ENCODE data around the gene SFN. TPM values are rescaled to one million over a fixed set of nuclear protein-coding genes. Genes with fewer than 3 reads are reported as not detected.
"Not testable (repeated sequence)": the region's sequence is repeated elsewhere in the genome, so short reads cannot be mapped to it uniquely, and the experiment has no call there.

SFN gene
- total RNA-seq, 1 experiment from 2014 or later = 262 TPM

DNA sequence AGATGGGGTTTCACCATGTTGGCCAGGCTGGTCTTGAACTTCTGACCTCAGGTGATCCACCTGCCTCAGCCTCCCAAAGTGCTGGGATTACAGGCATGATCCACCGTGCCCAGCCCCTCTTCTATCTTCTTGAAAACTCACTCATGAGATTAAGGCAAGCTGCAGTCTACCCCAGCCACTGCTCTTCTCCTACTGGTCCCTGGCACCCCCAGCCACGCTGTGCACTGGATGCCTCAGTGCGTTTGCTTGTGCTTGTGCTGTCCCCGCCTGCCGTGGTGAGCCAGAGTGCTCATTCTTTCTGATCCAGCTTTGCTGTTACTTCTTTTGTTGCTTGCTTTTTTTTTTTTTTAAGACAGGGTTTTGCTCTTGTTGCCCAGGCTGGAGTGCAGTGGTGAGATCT is 25.3 kb upstream of the SFN start:
- DNase-seq (ENCODE audit: low read depth); in situ Hi-C loops (cut with HindIII; ENCODE audit: low pct_unique_long_range_greater_than_20kb, low sequenced_read_pairs): not testable (repeated sequence)

GRCh38 chr1:26838474-26839338 is 24.2 kb upstream of the SFN start:
- no peak for DNase-seq (ENCODE audit: low read depth)
- in situ Hi-C loops (cut with HindIII; ENCODE audit: low pct_unique_long_range_greater_than_20kb, low sequenced_read_pairs) = no loop called here

- no peak for DNase-seq (ENCODE audit: low read depth)
- in situ Hi-C loops (cut with HindIII; ENCODE audit: low pct_unique_long_range_greater_than_20kb, low sequenced_read_pairs) = no loop called here
Observed at GRCh38 chr1:26839339-26839722, 23.6 kb upstream of the SFN start.

- in situ Hi-C loops (cut with HindIII; ENCODE audit: low pct_unique_long_range_greater_than_20kb, low sequenced_read_pairs) = no loop called here
Observed at GRCh38 chr1:26839779-26840178, 23.2 kb upstream of the SFN start.

DNA sequence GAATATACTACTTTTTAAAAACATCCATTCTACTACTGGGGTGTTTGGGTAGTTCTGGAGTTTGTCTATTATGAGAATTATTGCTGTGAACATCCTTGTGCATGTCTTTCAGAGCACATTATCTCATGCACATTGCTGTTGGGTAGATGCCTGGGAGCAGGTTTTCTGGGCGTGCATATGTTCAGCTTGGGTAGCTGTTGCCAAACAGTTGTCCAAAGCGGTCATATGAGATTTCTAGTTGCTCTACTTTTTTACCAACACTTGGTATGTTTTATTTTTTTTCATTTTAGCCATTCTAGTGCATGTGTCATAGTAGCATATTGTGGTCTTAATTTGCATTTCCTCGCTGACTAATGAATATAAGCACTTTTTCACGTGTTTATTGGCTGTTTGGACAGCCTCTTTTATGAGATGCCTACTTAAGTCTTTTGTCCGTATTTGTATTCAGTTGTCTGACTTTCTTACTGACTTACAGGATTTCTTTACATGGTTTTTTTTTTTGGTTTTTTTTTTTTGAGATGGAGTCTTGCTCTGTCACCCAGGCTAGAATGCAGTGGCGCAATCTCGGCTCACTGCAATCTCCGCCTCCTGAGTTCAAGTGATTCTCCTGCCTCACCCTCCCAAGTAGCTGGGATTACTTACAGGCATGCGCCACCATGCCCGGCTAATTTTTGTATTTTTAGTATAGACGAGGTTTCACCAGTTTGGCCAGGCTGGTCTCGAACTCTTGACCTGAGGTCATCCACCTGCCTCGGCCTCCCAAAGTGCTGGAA is 18.3 kb upstream of the SFN start:
- in situ Hi-C loops (cut with HindIII; ENCODE audit: low pct_unique_long_range_greater_than_20kb, low sequenced_read_pairs) = no loop called here
- DNase-seq (ENCODE audit: low read depth) = no peak

More at GRCh38 chr1:26839779-26840178, 23.2 kb upstream of the SFN start:
- DNase-seq (ENCODE audit: low read depth) = no peak

DNA sequence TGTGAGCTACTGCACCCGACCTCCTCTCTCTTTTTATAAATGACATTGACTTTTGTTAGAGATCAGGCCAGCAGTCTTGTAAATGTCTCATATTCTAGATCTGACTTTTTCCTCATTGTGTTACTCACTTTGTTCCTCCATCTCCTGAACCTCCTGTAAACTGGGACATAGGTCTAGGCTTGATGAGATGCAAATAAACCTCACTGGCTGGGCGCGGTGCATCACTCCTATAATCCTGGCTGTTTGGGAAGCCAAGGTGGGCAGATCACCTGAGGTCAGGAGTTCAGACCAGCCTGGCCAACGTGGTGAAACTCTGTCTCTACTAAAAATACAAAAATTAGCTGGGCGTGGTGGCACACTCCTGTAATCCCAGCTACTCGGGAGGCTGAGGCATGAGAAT is 15.1 kb upstream of the SFN start:
- in situ Hi-C loops (cut with HindIII; ENCODE audit: low pct_unique_long_range_greater_than_20kb, low sequenced_read_pairs); DNase-seq (ENCODE audit: low read depth): not testable (repeated sequence)

DNA sequence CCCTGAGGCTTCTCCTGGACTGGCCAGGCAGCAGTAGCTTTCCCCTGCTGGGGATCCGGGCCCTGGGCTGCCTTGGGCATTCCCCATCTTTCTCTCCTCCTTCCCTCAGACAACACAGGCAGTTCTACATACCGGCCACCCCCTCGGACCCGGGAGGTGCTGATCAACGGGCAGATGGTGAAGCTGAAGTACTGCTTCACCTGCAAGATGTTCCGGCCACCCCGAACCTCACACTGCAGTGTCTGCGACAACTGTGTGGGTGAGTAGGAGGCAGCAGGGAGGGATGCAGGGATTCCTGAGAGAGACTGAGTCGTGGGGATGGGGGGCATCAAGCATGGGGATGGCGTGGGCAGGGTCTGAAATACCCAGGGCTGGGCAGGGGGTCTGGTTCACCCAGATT is 14.4 kb upstream of the SFN start:
- in situ Hi-C loops (cut with HindIII; ENCODE audit: low pct_unique_long_range_greater_than_20kb, low sequenced_read_pairs) = no loop called here
- no peak for DNase-seq (ENCODE audit: low read depth)

DNA sequence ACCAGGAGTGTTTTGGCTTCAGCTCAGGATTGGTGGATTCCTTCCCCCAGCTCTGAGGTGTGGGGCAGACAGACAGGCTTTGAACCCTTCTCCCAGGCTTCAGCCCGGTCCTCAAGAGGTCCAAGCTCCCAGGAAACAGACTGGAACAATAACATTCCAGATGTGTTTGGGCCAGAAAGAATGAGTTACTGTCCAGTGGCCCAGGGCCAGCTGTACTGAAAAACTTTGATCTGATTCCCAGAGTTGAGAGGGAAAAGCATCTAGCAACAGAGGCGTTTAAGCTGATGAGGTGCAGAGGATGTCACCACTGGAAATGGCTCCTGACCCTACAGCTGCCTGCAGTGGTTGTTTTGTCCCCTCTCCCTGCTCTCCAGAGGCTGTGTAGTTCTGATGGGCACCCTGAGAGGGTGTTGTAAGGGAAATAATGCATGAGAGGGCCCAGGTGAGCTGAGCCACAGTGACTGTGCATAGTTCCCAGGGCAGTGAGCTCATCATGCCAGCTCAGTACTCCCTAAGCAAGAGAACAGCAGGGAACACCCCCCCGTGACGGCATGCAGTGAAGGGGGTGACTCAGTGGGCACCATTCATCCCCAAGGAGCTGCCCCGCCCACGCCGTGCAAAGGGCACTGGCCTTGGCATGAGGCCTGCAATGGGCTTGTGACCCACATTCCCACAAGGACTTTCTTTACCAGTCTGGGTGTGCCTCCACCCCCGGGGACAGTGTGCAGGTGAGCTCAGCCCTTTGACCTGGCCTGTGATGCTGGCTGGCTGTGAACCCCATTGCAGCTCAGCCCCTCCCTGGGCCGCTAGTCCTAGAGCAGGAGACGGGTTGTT is 13.8 kb upstream of the SFN start:
- peak; percentile 99 for DNase-seq (ENCODE audit: low read depth)
- in situ Hi-C loops (cut with HindIII; ENCODE audit: low pct_unique_long_range_greater_than_20kb, low sequenced_read_pairs) = no loop called here

- in situ Hi-C loops (cut with HindIII; ENCODE audit: low pct_unique_long_range_greater_than_20kb, low sequenced_read_pairs) = no loop called here
- no peak for DNase-seq (ENCODE audit: low read depth)
Observed at GRCh38 chr1:26851106-26851684, 11.8 kb upstream of the SFN start.

DNA sequence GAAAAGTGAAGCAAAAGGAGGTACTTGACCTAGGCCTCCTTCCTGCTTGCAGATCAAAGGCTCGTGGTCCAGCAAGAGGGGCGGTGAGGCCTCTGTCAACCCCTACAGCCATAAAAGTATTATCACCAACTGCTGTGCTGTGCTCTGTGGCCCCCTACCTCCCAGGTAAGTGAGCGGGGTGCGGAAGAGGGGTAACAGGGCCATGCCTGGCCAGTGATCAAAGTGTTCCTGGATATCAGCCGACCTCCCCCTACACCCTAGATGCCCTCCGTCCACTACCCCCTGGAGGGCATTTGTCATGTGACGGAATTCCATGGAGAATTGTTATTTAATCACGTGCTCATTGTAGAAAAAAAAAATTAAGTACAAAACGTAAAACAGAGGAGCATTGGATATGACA is 10.2 kb upstream of the SFN start:
- no peak for DNase-seq (ENCODE audit: low read depth)
- in situ Hi-C loops (cut with HindIII; ENCODE audit: low pct_unique_long_range_greater_than_20kb, low sequenced_read_pairs) = no loop called here

DNA sequence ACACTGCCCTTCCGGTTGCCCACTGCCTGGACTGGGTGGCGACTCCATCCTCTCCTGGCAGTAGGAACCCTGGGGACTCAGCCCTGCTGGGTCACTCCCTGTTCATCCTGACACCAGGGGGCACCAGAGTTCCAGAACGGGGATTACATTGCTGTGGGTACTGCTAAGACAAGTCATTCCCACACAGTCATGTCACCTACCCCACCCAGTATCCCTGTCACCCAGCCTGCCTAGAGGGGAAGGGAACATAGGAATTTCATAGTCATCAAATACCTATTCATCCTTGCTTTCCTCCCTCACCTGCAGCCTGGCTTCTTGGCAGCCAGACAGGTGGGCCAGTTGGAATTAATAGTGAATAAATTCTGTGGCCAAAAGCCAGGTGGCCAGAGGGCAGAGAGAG is 9.8 kb upstream of the SFN start:
- DNase-seq (ENCODE audit: low read depth) = peak; percentile 87
- in situ Hi-C loops (cut with HindIII; ENCODE audit: low pct_unique_long_range_greater_than_20kb, low sequenced_read_pairs) = no loop called here

DNA sequence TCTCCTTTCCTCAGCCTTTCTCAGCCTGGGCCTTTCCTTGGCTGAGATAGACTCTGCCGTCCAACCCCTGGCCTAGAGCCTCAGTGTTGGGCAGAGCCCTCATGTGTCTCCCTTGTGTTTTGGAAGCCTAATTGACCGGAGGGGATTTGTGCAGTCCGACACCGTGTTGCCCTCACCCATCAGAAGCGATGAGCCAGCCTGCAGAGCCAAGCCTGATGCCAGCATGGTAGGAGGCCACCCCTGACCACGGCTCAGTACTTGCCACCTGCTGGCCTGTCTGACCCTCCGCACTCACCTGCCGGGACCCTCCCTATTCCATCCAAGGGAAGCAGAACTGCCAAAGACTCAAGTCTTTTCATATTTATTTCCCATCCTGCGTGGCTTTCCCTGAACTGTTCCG is 9.3 kb upstream of the SFN start:
- in situ Hi-C loops (cut with HindIII; ENCODE audit: low pct_unique_long_range_greater_than_20kb, low sequenced_read_pairs) = no loop called here
- no peak for DNase-seq (ENCODE audit: low read depth)

DNA sequence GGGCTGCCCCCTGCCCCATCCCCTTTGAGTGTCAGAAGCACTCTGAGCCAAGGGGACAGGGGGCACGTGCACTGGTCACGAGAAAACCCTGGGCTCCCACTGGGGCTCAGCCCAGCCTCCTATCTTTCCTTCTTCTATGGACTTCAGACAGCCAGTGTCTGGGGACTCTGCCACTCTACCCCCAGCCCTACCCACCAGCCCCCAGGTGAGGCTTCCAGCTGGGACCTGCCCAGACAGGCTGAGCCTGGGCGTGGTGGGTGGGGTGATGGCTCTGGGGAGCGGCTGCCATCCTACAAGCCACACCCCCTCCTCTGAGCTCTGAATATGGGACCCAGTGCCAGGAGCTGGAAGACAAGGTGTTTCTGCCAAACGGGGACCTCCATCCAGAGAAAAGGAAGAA is 8.0 kb upstream of the SFN start:
- in situ Hi-C loops (cut with HindIII; ENCODE audit: low pct_unique_long_range_greater_than_20kb, low sequenced_read_pairs) = no loop called here
- no peak for DNase-seq (ENCODE audit: low read depth)

GRCh38 chr1:26855636-26856035 is 7.3 kb upstream of the SFN start:
- in situ Hi-C loops (cut with HindIII; ENCODE audit: low pct_unique_long_range_greater_than_20kb, low sequenced_read_pairs) = no loop called here
- DNase-seq (ENCODE audit: low read depth) = no peak

DNA sequence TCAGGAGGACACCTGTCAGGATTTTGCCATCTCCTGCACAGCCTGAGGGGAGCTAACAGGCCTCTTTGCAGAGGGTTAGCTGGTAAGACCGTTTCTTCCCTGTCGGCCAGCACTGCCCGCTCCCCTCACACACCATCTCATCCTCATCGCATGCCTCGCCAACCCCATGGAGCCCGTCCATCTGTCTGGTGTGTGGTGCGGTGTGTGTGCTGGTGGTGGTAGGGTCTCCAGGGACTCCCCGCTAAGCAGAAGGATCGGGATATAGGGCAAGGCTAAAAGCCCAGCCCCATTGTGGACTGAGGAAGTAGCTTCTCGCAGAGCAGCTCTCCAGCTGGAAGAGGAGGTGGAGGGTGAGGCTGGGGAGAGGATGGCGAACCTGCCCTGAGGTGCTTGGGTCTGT is 6.8 kb upstream of the SFN start:
- no peak for DNase-seq (ENCODE audit: low read depth)
- in situ Hi-C loops (cut with HindIII; ENCODE audit: low pct_unique_long_range_greater_than_20kb, low sequenced_read_pairs) = no loop called here

DNA sequence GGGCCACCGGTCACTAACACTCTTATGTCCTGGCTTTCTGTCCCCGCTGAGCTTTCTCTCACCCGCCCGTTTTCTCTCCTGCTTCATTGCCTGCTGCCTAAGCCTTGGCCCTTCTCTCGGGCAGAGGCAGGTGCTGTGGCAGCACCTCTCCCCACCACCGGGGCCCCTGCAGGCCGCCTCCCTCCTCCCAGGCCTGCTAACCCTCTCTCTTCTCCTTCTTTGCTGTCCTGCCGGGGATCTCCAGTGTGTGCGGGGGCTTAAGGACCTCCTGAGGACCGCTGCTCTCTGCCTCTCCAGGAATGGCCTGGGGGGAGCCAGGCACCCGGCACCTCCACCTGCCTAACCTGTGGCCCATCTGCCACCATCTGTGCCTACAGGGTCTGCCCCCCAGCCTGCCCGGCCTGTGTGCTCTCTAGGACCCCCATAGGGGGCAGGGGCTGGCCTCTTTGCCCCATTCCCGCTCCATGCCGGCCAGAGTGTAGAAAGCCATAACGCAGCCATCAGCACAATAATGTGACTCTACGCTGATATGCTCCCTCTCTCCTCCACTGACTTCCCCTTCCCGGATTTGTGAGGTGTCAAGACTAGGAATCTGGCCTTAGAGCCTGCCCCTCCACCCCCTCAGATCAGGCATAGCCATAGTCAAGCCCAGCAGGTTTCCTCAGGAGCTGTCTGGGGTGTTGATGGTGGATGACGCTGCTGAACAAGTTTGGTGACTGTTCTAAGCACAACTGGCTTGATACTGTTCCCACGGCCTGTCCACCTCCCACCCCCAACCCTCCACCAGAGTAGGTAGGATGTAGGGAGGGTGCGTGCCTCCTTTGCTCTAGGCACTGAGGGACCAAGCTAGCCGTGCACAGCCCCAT is 6.1 kb upstream of the SFN start:
- in situ Hi-C loops (cut with HindIII; ENCODE audit: low pct_unique_long_range_greater_than_20kb, low sequenced_read_pairs) = no loop called here
- DNase-seq (ENCODE audit: low read depth) = no peak

GRCh38 chr1:26857473-26858060 is 5.4 kb upstream of the SFN start:
- in situ Hi-C loops (cut with HindIII; ENCODE audit: low pct_unique_long_range_greater_than_20kb, low sequenced_read_pairs) = no loop called here

More at GRCh38 chr1:26857473-26858060, 5.4 kb upstream of the SFN start:
- DNase-seq (ENCODE audit: low read depth) = no peak
